Right atrium auricular region (tissue), 2 donors: Measurements from ENCODE around the gene SVOPL. TPM values are rescaled to one million over a fixed set of nuclear protein-coding genes. Genes with fewer than 3 reads are reported as not detected.

Experiments used
- total RNA-seq, 2 donors: library from RNA; depleted of rRNA; stranded (reverse); fragments of >200 nt; gene quantifications; one replicate each; pipeline ENCODE4 v1.1.0, GENCODE V29; 2016

Gene SVOPL
- total RNA-seq, 2 donors from 2014 or later = not detected

Other genes starting within 250 kb of the SVOPL start
- 10 to 100 TPM; 14.2 to 16.4 TPM for gene TRIM24, start 241.1 kb downstream of the SVOPL start, total RNA-seq
- not detected for gene TMEM213, start 96.6 kb upstream of the SVOPL start, total RNA-seq
- not detected for gene ATP6V0A4, start 96.8 kb upstream of the SVOPL start, total RNA-seq